Motor neuron (in vitro differentiated cells): ENCODE measurements around the gene RAD51AP1. TPM values are rescaled to one million over a fixed set of nuclear protein-coding genes. Genes with fewer than 3 reads are reported as not detected.
"Not testable (repeated sequence)": the region's sequence is repeated elsewhere in the genome, so short reads cannot be mapped to it uniquely, and the experiment has no call there.

Source experiments
- ATAC-seq, 8 experiments: fragments of 200-7000 bp; cut with Tn5 transposase; replicated peaks in 6 of 8; 2 replicates each; pipeline ENCODE4 v1.8.0; 2021; ENCODE audit warnings: mild to moderate bottlenecking in 8 of 8, moderate library complexity in 8 of 8
- H3K27ac ChIP-seq, 2 donors: fragments of 250-450 bp; sonication (Bioruptor Pico); 2 replicates each; pipeline ENCODE4 v1.9.0; 2021; ENCODE audit warnings: antibody characterized with exemption in 2 of 2, mild to moderate bottlenecking in 2 of 2, moderate library complexity in 1 of 2
- H3K4me1 ChIP-seq, 2 donors: fragments of 250-450 bp; sonication (Bioruptor Pico); replicated peaks in 1 of 2; 2 replicates each; pipeline ENCODE4 v1.6.1; 2021; ENCODE audit warnings: antibody characterized with exemption in 2 of 2, mild to moderate bottlenecking in 2 of 2, moderate library complexity in 1 of 2
- H3K4me3 ChIP-seq, 5 donors: fragments of 250-450 bp; sonication (Bioruptor Pico); 2 replicates each; pipeline ENCODE4 v1.9.0; 2021; ENCODE audit warnings: antibody characterized with exemption in 5 of 5, mild to moderate bottlenecking in 5 of 5, moderate library complexity in 4 of 5
- WGBS, 10 experiments: fragments of 450-650 bp; shearing (Covaris generic); methylation state at CpG; one replicate each; pipeline ENCODE4 v1.0.0; 2022; 5-methylcytosine and 5-hydroxymethylcytosine counted together
- in situ Hi-C, 9 experiments: fragments of 400-800 bp; cut with MboI; loops; one replicate each; pipeline ENCODE4 v1.15.0; 2021; ENCODE audit warnings: low sequenced_read_pairs in 9 of 9, low pct_unique_long_range_greater_than_20kb in 2 of 9; ENCODE audit not compliant: unreplicated experiment in 9 of 9
- total RNA-seq, 8 experiments: library from RNA; unstranded; fragments of 300-600 nt; gene quantifications; 2 replicates each; pipeline versions ENCODE4 v1.2.3 to v1.2.4, GENCODE V29; 2022

The RAD51AP1 gene, protein sequence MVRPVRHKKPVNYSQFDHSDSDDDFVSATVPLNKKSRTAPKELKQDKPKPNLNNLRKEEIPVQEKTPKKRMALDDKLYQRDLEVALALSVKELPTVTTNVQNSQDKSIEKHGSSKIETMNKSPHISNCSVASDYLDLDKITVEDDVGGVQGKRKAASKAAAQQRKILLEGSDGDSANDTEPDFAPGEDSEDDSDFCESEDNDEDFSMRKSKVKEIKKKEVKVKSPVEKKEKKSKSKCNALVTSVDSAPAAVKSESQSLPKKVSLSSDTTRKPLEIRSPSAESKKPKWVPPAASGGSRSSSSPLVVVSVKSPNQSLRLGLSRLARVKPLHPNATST
- total RNA-seq, result 10 to 100 TPM in 3 of 8 experiments, 1 to 10 TPM in 4, under 1 TPM in 1; 0.25 to 32.1 (median 5.5) TPM

GRCh38 chr12:4538207-4539160, at the start of gene RAD51AP1:
RAD51AP1 (plus strand) TSS chr12:4538890; CDS start chr12:4538940, 50 bp downstream.
- in situ Hi-C loops, result loop anchor here in 4 of 9 experiments (25.0 kb wide), 2 partner anchors 176 to 226 kb away; partner anchors contain the start of gene TIGAR (in 2 of the 4)
- Histone ChIP-seq H3K27ac (peak within 1 kb of the TSS; percentile 97 to 99), H3K4me3 (peak within 1 kb of the TSS; percentile 69 to 89 (median 87)), H3K4me1 (peaks cover 0 to 6% of the 10 kb centered on the region in 2 donors)
- WGBS, 10 experiments, result 0 to 2% (median 0%) methylated on average over 5 to 43 of the region's 49 CpGs
- ATAC-seq, result peak; percentile 99 to 100 (median 100)

- no peak for ATAC-seq
- WGBS, 10 experiments, result 79 to 100% (median 90%) methylated on average over 1 to 2 of the region's 2 CpGs; no CpG with 5 or more reads in 2 of the 10 experiments
- in situ Hi-C loops, result no loop called here
- H3K4me3 ChIP-seq, result no peak overlapping the region
- no peaks in the 10 kb centered on the region for H3K4me1 ChIP-seq
- H3K27ac ChIP-seq, result no peak overlapping the region
These were observed 49.1 kb upstream of the RAD51AP1 start for GRCh38 chr12:4489556-4489955.

DNA sequence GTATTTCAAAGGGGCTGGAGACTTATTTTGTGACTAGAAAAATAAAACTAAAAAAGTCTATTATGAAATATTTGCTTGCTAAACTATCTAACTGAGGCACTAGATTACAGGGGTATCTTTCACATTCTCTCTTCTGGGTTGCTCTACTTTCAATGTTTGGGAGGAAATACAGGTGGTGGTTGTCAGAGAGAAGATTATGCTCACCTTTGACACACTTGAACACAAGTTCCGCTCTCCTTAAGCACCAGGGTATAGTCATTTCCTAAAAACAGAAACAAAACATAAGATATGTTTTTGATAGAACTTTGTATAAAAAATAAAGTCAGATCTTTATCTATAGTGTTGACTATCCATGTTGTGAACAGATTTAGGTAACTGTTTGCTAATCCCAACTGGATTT, 47.7 kb upstream of the RAD51AP1 start:
- WGBS, 10 experiments, result 80 to 100% (median 100%) methylated on average over 1 of the region's 1 CpG; no CpG with 5 or more reads in 3 of the 10 experiments
- ATAC-seq, result no peak
- Histone ChIP-seq H3K4me3 (no peak overlapping the region), H3K4me1 (no peaks in the 10 kb centered on the region), H3K27ac (no peak overlapping the region)
- in situ Hi-C loops, result no loop called here

DNA sequence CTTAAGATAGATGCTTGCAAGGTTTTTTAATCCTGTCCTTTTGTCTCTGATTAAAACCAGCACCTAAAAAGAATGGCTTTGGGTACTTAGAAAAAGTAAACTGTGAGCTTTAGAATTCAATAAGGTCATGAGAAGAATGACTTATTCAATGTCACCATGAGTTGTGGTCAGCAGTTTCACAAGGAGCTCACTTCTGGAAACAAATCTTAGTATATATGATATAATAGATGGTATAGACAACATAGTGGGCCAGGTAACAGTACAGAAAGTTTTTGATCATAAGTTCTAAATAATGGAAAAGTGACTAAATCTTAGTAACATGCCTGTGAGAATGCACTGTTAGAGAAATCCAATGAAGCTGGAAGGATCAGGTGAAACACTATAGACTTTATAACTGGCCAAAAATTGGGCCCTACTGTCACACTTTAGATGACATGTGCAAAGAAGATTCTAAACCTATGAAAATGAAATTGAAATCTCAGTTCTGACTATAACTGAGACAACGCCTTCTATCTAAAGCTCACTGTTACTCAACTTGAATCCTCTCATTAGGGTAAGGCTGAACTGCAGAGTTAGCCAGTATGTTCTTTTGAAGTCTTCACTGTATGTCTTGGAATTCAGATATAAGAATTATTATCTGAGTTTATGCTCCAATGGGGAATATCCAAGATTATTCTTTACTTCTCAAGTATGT, 42.4 kb upstream of the RAD51AP1 start:
- in situ Hi-C loops, result no loop called here

GRCh38 chr12:4499186-4499585, 39.5 kb upstream of the RAD51AP1 start:
- no peak overlapping the region for H3K4me3 ChIP-seq
- H3K4me1 ChIP-seq, result no peaks in the 10 kb centered on the region
- ATAC-seq, result no peak
- in situ Hi-C loops, result no loop called here
- 67 to 100% (median 100%) methylated on average over 1 of the region's 1 CpG; no CpG with 5 or more reads in 2 of the 10 experiments for WGBS, 10 experiments
- H3K27ac ChIP-seq, result no peak overlapping the region

More for the DNA sequence above, 42.4 kb upstream of the RAD51AP1 start:
- no peak overlapping the region for H3K4me3 ChIP-seq
- WGBS, 10 experiments, result 75 to 100% (median 100%) methylated on average over 1 of the region's 1 CpG; no CpG with 5 or more reads in 3 of the 10 experiments
- no peak for ATAC-seq
- no peaks in the 10 kb centered on the region for H3K4me1 ChIP-seq
- no peak overlapping the region for H3K27ac ChIP-seq

DNA sequence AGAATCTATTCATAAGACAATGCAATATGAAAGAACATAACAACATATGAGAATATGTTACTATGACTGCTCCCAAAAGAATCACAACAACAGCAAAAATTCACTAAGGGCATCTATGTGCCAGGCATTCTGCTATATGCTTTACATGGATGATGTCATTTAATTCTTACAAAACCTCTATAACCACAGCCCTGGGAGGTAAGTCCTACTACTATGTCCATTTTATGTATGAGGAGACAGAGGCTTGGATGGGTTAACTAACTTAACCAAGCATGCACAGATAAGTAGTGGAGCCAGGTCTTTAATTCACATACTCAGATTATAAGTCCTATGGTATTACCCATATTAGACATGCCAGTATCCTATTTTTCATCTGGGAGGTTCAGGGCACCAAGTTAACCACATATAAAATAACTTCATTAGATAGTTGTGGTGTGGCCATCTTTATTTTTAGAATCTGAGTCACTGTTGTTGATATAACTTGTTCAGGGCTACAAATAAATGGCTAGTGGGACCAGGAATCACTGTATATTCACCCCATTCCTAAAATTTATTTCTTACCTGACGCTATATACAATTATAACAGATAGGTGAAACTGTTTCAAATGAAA, 33.2 kb upstream of the RAD51AP1 start:
- WGBS, 10 experiments, result 100% methylated on average over 1 of the region's 1 CpG; no CpG with 5 or more reads in 1 of the 10 experiments
- Histone ChIP-seq H3K4me1 (no peaks in the 10 kb centered on the region), H3K27ac (no peak overlapping the region), H3K4me3 (no peak overlapping the region)
- no peak for ATAC-seq
- in situ Hi-C loops, result loop anchor here in 1 of 9 experiments (25.0 kb wide), 1 partner anchor 143 kb away; no protein-coding TSS in a partner anchor

DNA sequence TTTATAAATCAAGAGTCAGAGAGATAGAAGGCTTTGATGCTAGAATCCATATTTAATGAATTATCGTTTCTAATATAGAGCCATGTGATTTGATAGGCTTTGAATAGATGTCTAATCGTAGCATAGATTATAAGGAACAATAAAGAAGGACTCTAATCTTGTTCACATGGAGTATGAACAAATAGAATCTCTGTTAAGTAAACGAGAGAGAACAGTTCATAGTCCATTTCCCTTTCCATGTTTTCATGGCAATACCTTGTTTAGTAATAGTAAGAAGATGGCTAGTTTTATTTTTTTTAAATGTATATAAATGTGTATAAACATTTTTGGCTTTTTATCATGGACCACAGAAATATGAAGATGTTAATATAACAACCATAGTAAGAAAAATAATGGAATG, 32.3 kb upstream of the RAD51AP1 start:
- H3K4me1 ChIP-seq, result no peaks in the 10 kb centered on the region
- in situ Hi-C loops, result loop anchor here in 1 of 9 experiments (25.0 kb wide), 1 partner anchor 144 kb away; no protein-coding TSS in a partner anchor
- H3K27ac ChIP-seq, result no peak overlapping the region
- H3K4me3 ChIP-seq, result no peak overlapping the region
- no peak for ATAC-seq
- WGBS, 10 experiments, result 43 to 100% (median 91%) methylated on average over 1 to 3 of the region's 3 CpGs

DNA sequence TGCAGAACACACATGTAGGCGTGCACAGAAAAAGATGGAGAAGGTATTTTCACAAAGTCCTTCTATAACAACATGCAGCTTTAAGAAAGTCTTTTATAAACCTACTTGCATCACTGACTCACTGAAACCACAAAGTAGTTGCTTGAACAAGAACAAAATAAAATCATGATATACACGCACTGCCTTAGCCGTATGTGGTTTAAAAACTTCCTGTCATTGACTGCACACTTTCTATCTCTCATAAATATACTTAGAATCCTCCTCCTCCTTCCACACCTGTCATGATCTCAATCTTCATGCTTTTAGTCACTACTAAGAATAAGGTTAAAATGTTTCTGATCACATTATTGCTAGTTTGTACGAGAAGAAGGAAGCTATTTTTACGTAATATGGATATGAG, 31.8 kb upstream of the RAD51AP1 start:
- Histone ChIP-seq H3K27ac (no peak overlapping the region), H3K4me1 (no peaks in the 10 kb centered on the region), H3K4me3 (no peak overlapping the region)
- 49 to 100% (median 93%) methylated on average over 2 to 5 of the region's 5 CpGs for WGBS, 10 experiments
- in situ Hi-C loops, result loop anchor here in 1 of 9 experiments (25.0 kb wide), 1 partner anchor 145 kb away; no protein-coding TSS in a partner anchor
- no peak for ATAC-seq

DNA sequence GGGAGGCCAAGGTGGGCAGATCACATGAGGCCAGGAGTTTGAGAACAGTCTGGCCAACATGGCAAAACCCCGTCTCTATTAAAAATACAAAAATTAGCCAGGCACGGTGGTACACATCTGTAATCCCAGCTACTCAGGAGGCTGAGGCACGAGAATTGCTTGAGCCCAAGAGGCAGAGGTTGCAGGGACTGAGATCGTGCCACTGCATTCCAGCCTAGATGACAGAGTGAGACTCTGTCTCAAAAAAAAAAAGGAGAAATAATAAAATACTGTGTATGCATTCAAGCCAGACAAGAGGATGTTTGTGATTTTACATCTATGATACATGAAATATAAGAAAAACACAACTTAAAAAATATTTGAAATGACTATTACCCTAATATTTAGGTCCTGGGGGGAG, 30.2 kb upstream of the RAD51AP1 start:
- H3K4me3 ChIP-seq, result peak overlapping the region in 4 of 5 donors; percentile 9 to 20 (median 17)
- 45 to 100% (median 73%) methylated on average over 2 to 4 of the region's 4 CpGs; no CpG with 5 or more reads in 3 of the 10 experiments for WGBS, 10 experiments
- not testable (repeated sequence) for H3K4me1 ChIP-seq, H3K27ac ChIP-seq
- in situ Hi-C loops, result loop anchor here in 1 of 9 experiments (25.0 kb wide), 1 partner anchor 146 kb away; no protein-coding TSS in a partner anchor
- peak in 1 of 8 experiments; percentile 50 for ATAC-seq

GRCh38 chr12:4509269-4509668, 29.4 kb upstream of the RAD51AP1 start:
- not testable (repeated sequence) for H3K4me1 ChIP-seq, H3K27ac ChIP-seq, ATAC-seq
- H3K4me3 ChIP-seq, result peak overlapping the region in 1 of 5 donors; percentile 14
- in situ Hi-C loops, result loop anchor here in 1 of 9 experiments (25.0 kb wide), 1 partner anchor 147 kb away; no protein-coding TSS in a partner anchor
- WGBS, 10 experiments, result no CpG with 5 or more reads among the region's 12 CpGs

- ATAC-seq, result peak in 2 of 8 experiments; percentile 80 to 92
These were observed 20.5 kb upstream of the RAD51AP1 start for GRCh38 chr12:4518106-4518728.

More at GRCh38 chr12:4518106-4518728, 20.5 kb upstream of the RAD51AP1 start:
- Histone ChIP-seq H3K4me3 (no peak overlapping the region), H3K27ac (no peak overlapping the region), H3K4me1 (no peaks in the 10 kb centered on the region)
- in situ Hi-C loops, result loop anchor here in 1 of 9 experiments (25.0 kb wide), 1 partner anchor 156 kb away; no protein-coding TSS in a partner anchor
- 56 to 97% (median 86%) methylated on average over 1 to 5 of the region's 5 CpGs; no CpG with 5 or more reads in 1 of the 10 experiments for WGBS, 10 experiments
